Left ventricle myocardium superior (tissue), 1 donor: Measurements from ENCODE around the gene ZNF827. TPM values are rescaled to one million over a fixed set of nuclear protein-coding genes. Genes with fewer than 3 reads are reported as not detected.

Experiments
- total RNA-seq: library from RNA; stranded (reverse); fragmentation: NEBNext Ultra II Directional; extraction: Animal tissue kit (Norgen Biotek cat#: 25700); gene quantifications from one replicate; pipeline ENCODE4 v1.2.1, GENCODE V29; 2021
- donor health status: DM: no; HTN: yes; CAD: no; lungs with severe emphysema.

ZNF827 gene
- total RNA-seq, 1 donor from 2014 or later: 13.8 TPM

Other genes starting within 250 kb of the ZNF827 start
- 13.0 TPM for gene LSM6, start 236.9 kb upstream of the ZNF827 start, total RNA-seq